Activated CD4-positive, alpha-beta memory T cell treated with anti-CD3 and anti-CD28 coated beads, Interleukin-2, amount 10 ng/mL, durations not matched to agents 7 days and 5 days (primary cell): ENCODE measurements around the gene CCDC137. TPM values are rescaled to one million over a fixed set of nuclear protein-coding genes. Genes with fewer than 3 reads are reported as not detected.
A peak's percentile ranks its signal among the peaks of the same experiment; 100 is the strongest.
"Not testable (repeated sequence)": the region's sequence is repeated elsewhere in the genome, so short reads cannot be mapped to it uniquely, and the experiment has no call there.

Source experiments
- CTCF ChIA-PET: fragments of 350-600 bp; sonication (Branson Sonifier 250); formaldehyde crosslinking; loops from one replicate; lab custom pipeline; 2021; ENCODE audit warnings: antibody characterized with exemption, inconsistent platforms; lab: Charles Lee
- POLR2A ChIA-PET: fragments of 350-600 bp; sonication (Branson Sonifier 250); formaldehyde crosslinking; loops from one replicate; lab custom pipeline; 2021; ENCODE audit warnings: antibody characterized with exemption; lab: Charles Lee
- DNase-seq: peaks from one replicate; pipeline ENCODE4 v3.0.0-alpha.2; 2020
- H3K27ac Mint-ChIP-seq: one replicate; pipeline ENCODE4 v1.8.0; 2021; ENCODE audit warnings: mild to moderate bottlenecking, mixed read lengths
- H3K27me3 Mint-ChIP-seq: one replicate; pipeline ENCODE4 v1.8.0; 2021; ENCODE audit warnings: mixed read lengths
- H3K36me3 Mint-ChIP-seq: one replicate; pipeline ENCODE4 v1.8.0; 2021; ENCODE audit warnings: low read depth, mixed read lengths
- H3K4me1 Mint-ChIP-seq: one replicate; pipeline ENCODE4 v1.8.0; 2021; ENCODE audit warnings: mixed read lengths
- H3K4me3 Mint-ChIP-seq: one replicate; pipeline ENCODE4 v1.8.0; 2021; ENCODE audit warnings: mild to moderate bottlenecking, mixed read lengths
- H3K9me3 Mint-ChIP-seq: one replicate; pipeline ENCODE4 v1.8.0; 2021; ENCODE audit warnings: mixed read lengths
- total RNA-seq, 2 experiments: library from RNA; stranded (reverse); gene quantifications; one replicate each; pipeline ENCODE4 v1.2.3, GENCODE V29; 2021

The CCDC137 gene, protein sequence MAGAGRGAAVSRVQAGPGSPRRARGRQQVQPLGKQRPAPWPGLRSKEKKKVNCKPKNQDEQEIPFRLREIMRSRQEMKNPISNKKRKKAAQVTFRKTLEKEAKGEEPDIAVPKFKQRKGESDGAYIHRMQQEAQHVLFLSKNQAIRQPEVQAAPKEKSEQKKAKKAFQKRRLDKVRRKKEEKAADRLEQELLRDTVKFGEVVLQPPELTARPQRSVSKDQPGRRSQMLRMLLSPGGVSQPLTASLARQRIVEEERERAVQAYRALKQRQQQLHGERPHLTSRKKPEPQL
- total RNA-seq: 10 to 100 TPM; 28.8 to 33.3 TPM

DNA sequence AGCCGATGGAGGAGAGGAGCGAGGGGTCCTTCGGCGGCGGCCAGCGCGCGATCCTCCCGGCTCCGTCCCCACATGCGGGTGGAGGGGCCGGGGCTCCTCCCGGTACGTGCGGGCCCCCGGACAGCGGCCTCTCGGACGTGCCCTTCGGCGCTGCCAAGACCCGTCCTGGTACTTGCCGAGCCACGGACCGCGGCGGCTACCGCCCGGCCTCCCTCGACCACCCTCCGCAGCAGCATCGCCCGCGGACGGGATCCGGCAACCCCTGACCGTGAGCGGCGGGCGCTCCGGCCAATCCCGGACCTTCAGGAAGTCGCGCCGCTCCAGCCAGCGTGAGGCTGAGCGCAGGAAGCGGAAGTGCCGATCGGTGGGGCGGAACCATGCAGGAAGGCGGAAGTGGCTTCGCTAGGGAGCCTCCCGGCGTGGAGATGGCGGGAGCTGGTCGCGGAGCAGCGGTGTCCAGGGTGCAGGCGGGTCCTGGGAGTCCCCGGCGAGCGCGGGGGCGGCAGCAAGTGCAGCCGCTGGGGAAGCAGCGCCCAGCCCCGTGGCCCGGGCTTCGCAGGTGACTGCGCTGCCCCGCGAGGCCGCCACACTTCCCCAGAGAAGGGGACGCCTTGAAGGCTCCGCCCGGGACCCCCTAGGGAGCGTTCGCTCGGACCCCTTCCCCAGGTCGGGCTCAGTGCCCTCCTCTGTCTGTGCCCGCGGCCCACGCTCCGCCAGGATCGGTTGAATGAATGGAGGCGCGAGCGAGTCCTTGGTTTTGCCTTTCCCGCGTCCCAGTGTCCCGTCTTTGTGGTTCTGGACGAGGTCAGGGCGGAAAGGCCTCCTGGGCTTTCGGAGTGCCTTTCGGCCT is at the start of gene CCDC137, which contains the start of gene OXLD1:
Gene CCDC137 (plus strand): TSS at position 396 of the 850 bp plus-strand sequence. CDS start 30 bp downstream, at position 426.
Gene OXLD1 (minus strand): TSS at position 264 of the 850 bp plus-strand sequence. CDS start 28 bp downstream, at position 236.
- CTCF ChIA-PET: interaction anchor here (1.0 to 2.3 kb wide), 3 partner anchors 9 to 17 kb away, joined by 3 to 6 read pairs (median 6); partner anchors contain the start of genes ARL16 and HGS
- H3K9me3 Mint-ChIP-seq: no peaks in the 10 kb centered on the region
- POLR2A ChIA-PET: interaction anchor here (0.6 to 4.8 kb wide), 16 partner anchors 9 to 296 kb away, joined by 3 to 52 read pairs (median 4); partner anchors contain the start of genes ARL16, HGS, MRPL12 and NPLOC4
- H3K4me1 Mint-ChIP-seq: peaks cover 62% of the 10 kb centered on the region
- DNase-seq: peak; percentile 94
- peaks cover 51% of the 10 kb centered on the region for H3K36me3 Mint-ChIP-seq
- H3K4me3 Mint-ChIP-seq: peak within 1 kb of the TSS; percentile 93
- peak within 1 kb of the TSS; percentile 94 for H3K27ac Mint-ChIP-seq
- no peaks in the 10 kb centered on the region for H3K27me3 Mint-ChIP-seq

- ChIA-PET CTCF (no interaction called here), POLR2A (no interaction called here)
- no peaks in the 10 kb centered on the region for H3K9me3 Mint-ChIP-seq
- H3K4me1 Mint-ChIP-seq: peaks cover 12% of the 10 kb centered on the region
- DNase-seq: no peak
- no peak overlapping the region for H3K4me3 Mint-ChIP-seq
- no peak overlapping the region for H3K27ac Mint-ChIP-seq
- H3K36me3 Mint-ChIP-seq: peaks cover 62% of the 10 kb centered on the region
- H3K27me3 Mint-ChIP-seq: no peaks in the 10 kb centered on the region
Measured at GRCh38 chr17:81616877-81617276, 49.7 kb upstream of the CCDC137 start.

- DNase-seq, H3K4me3 Mint-ChIP-seq, H3K9me3 Mint-ChIP-seq, CTCF ChIA-PET, H3K27me3 Mint-ChIP-seq, H3K27ac Mint-ChIP-seq, POLR2A ChIA-PET: not testable (repeated sequence)
- Mint-ChIP-seq H3K4me1 (peaks cover 12% of the 10 kb centered on the region), H3K36me3 (peaks cover 56% of the 10 kb centered on the region)
Measured at GRCh38 chr17:81618307-81618706, 48.2 kb upstream of the CCDC137 start.

DNA sequence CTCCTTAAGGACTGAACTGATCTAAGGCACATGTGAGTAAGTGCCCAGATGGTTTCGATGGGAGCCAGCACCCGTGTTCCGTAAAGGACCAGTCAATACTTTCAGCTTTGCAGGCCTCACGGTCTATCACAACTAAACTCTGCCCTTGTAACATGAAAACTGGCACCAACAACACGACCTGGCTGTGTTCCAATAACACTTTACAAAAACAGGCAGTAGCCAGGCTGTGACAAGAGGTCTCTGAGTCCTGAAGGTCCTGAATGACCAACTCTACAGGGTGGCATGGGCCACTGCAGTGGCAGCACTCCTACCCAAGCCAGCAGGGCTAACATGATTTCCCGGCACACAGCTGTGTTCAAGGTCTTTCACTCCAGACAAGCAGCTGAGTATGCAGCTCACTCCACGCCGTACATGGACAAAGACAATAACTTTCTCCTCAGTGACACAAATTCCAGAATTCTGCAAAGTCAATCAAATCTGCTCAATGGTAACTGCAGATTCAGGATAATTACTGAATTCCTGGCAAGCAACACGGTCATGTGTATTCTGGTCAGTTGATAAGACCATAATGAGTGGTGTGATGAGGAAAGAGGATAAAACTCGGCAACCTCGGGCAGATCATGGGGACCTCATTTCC is 44.9 kb upstream of the CCDC137 start:
- Mint-ChIP-seq H3K9me3 (no peaks in the 10 kb centered on the region), H3K27me3 (no peaks in the 10 kb centered on the region), H3K27ac (no peak overlapping the region), H3K36me3 (peaks cover 58% of the 10 kb centered on the region), H3K4me1 (peaks cover 9% of the 10 kb centered on the region), H3K4me3 (no peak overlapping the region)
- ChIA-PET CTCF (no interaction called here), POLR2A (interaction anchor here (1.1 kb wide), 1 partner anchor 15 kb away, joined by 4 read pairs; the partner anchor contains the start of gene NPLOC4)
- no peak for DNase-seq

DNA sequence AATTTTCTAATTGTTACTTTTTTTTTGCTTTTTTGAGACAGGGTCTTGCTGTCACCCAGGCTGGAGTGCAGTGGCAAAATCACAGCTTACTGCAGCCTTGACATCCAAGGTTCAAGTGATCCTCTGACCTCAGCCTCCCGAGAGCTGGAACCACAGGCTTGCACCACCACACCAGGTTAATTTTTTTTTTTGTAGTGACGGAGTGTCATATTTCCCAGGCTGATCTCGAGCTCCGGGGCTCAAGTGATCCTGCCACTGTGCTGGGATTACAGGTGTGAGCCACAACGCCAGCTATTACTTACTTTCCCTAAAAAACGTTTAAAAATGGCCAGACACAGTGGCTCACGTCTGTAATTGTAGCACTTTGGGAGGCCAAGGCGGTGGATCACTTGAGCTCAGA is 36.3 kb upstream of the CCDC137 start:
- CTCF ChIA-PET: no interaction called here
- no peaks in the 10 kb centered on the region for H3K9me3 Mint-ChIP-seq
- H3K4me3 Mint-ChIP-seq: no peak overlapping the region
- POLR2A ChIA-PET: no interaction called here
- DNase-seq: no peak
- H3K27ac Mint-ChIP-seq: no peak overlapping the region
- H3K27me3 Mint-ChIP-seq: no peaks in the 10 kb centered on the region
- peaks cover 34% of the 10 kb centered on the region for H3K36me3 Mint-ChIP-seq
- peaks cover 15% of the 10 kb centered on the region for H3K4me1 Mint-ChIP-seq

DNA sequence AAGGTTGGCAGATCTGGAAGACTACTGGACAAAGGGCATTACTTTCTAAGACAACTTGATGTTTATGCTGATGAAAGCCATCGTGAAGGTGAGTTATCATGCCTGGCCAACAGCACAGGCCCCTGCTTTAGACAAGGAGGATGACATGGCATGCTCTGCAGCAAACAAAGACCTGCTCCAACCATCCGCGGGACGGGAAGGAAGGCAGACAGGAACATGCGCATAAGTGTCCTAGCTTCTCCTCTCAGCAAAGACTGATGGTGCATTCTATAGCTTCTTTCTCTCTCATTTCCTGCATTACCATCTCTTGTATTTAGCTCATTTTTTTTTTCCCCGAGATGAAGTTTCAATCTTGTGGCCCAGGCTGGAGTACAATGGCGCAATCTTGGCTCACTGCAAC is 35.1 kb upstream of the CCDC137 start:
- Mint-ChIP-seq H3K4me3 (no peak overlapping the region), H3K27me3 (no peaks in the 10 kb centered on the region), H3K9me3 (no peaks in the 10 kb centered on the region), H3K27ac (peak overlapping the region; percentile 47), H3K36me3 (peaks cover 32% of the 10 kb centered on the region), H3K4me1 (peaks cover 25% of the 10 kb centered on the region)
- DNase-seq: no peak
- POLR2A ChIA-PET: interaction anchor here (0.6 to 1.0 kb wide), 3 partner anchors 16 to 74 kb away, joined by 3 read pairs; partner anchors contain the start of genes CCDC137 and OXLD1
- CTCF ChIA-PET: interaction anchor here (2.0 kb wide), 1 partner anchor 31 kb away, joined by 5 read pairs; no protein-coding TSS in a partner anchor

DNA sequence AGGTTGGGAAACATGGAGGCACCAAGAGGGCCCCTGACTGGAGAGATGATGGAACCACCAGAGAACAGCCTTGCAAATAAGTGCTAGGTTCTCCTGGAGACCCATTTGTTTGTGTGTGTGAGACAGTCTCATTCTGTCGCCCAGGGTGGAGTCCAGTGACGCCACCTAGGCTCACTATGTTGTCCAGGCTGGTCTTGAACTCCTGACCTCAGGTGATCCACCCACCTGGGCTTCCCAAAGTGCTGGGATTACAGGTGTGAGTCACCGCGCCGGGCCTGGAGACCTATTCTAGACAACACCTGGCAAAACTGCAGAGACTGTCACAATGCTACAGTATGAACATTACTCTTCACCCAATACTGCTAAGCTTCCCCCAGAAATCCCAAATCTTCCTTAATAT is 31.1 kb upstream of the CCDC137 start:
- H3K27ac Mint-ChIP-seq: peak overlapping the region; percentile 83
- DNase-seq: no peak
- ChIA-PET CTCF (interaction anchor here (1.2 kb wide), 1 partner anchor 384 kb away, joined by 3 read pairs; no protein-coding TSS in a partner anchor), POLR2A (interaction anchor here (0.6 to 3.5 kb wide), 5 partner anchors 11 to 67 kb away, joined by 4 to 26 read pairs (median 8); partner anchors contain the start of genes CCDC137, MRPL12 and OXLD1)
- H3K4me3 Mint-ChIP-seq: peak overlapping the region; percentile 98
- H3K27me3 Mint-ChIP-seq: no peaks in the 10 kb centered on the region
- H3K4me1 Mint-ChIP-seq: peaks cover 27% of the 10 kb centered on the region
- no peaks in the 10 kb centered on the region for H3K9me3 Mint-ChIP-seq
- peaks cover 16% of the 10 kb centered on the region for H3K36me3 Mint-ChIP-seq

GRCh38 chr17:81635973-81636504 is 30.5 kb upstream of the CCDC137 start:
- Mint-ChIP-seq H3K27me3 (no peaks in the 10 kb centered on the region), H3K27ac (peak overlapping the region; percentile 83), H3K4me3 (peak overlapping the region; percentile 98), H3K4me1 (peaks cover 27% of the 10 kb centered on the region), H3K9me3 (no peaks in the 10 kb centered on the region), H3K36me3 (peaks cover 16% of the 10 kb centered on the region)
- DNase-seq: no peak
- POLR2A ChIA-PET: interaction anchor here (0.6 to 3.5 kb wide), 9 partner anchors 11 to 67 kb away, joined by 4 to 26 read pairs (median 4); partner anchors contain the start of genes ARL16, CCDC137, HGS and MRPL12
- CTCF ChIA-PET: interaction anchor here (1.0 to 1.2 kb wide), 2 partner anchors 35 to 384 kb away, joined by 3 to 4 read pairs; no protein-coding TSS in a partner anchor

GRCh38 chr17:81636505-81637288 is 29.8 kb upstream of the CCDC137 start, which contains the start of the genes NPLOC4 and TSPAN10:
Gene NPLOC4, minus strand, starts transcription at chr17:81637112. Its CDS starts 182 bp downstream, at chr17:81636930.
Gene TSPAN10, plus strand, starts transcription at chr17:81637196. Its CDS starts 5,217 bp downstream, at chr17:81642413.
- no peaks in the 10 kb centered on the region for H3K9me3 Mint-ChIP-seq
- ChIA-PET CTCF (interaction anchor here (1.0 kb wide), 1 partner anchor 36 kb away, joined by 4 read pairs; no protein-coding TSS in a partner anchor), POLR2A (interaction anchor here (1.1 to 3.5 kb wide), 8 partner anchors 12 to 66 kb away, joined by 4 to 26 read pairs (median 5); partner anchors contain the start of genes ARL16, CCDC137, HGS and MRPL12)
- peak; percentile 81 for DNase-seq
- H3K27ac Mint-ChIP-seq: peak within 1 kb of the TSS; percentile 83
- H3K4me1 Mint-ChIP-seq: peaks cover 23% of the 10 kb centered on the region
- peaks cover 12% of the 10 kb centered on the region for H3K36me3 Mint-ChIP-seq
- H3K4me3 Mint-ChIP-seq: peak within 1 kb of the TSS; percentile 98
- no peaks in the 10 kb centered on the region for H3K27me3 Mint-ChIP-seq

GRCh38 chr17:81638683-81639082 is 27.9 kb upstream of the CCDC137 start:
- CTCF ChIA-PET: no interaction called here
- POLR2A ChIA-PET: interaction anchor here (0.8 to 1.4 kb wide), 2 partner anchors 15 to 28 kb away, joined by 3 to 5 read pairs; partner anchors contain the start of genes CCDC137 and OXLD1
- H3K27ac Mint-ChIP-seq: no peak overlapping the region
- no peaks in the 10 kb centered on the region for H3K9me3 Mint-ChIP-seq
- peaks cover 7% of the 10 kb centered on the region for H3K36me3 Mint-ChIP-seq
- no peaks in the 10 kb centered on the region for H3K27me3 Mint-ChIP-seq
- H3K4me1 Mint-ChIP-seq: peaks cover 17% of the 10 kb centered on the region
- peak overlapping the region; percentile 8 for H3K4me3 Mint-ChIP-seq
- no peak for DNase-seq

GRCh38 chr17:81640011-81640410 is 26.5 kb upstream of the CCDC137 start:
- no peaks in the 10 kb centered on the region for H3K27me3 Mint-ChIP-seq
- no peaks in the 10 kb centered on the region for H3K9me3 Mint-ChIP-seq
- peaks cover 7% of the 10 kb centered on the region for H3K36me3 Mint-ChIP-seq
- POLR2A ChIA-PET: interaction anchor here (0.7 kb wide), 1 partner anchor 26 kb away, joined by 3 read pairs; no protein-coding TSS in a partner anchor
- no peak overlapping the region for H3K4me3 Mint-ChIP-seq
- H3K27ac Mint-ChIP-seq: no peak overlapping the region
- no peak for DNase-seq
- H3K4me1 Mint-ChIP-seq: peaks cover 15% of the 10 kb centered on the region
- CTCF ChIA-PET: interaction anchor here (0.7 kb wide), 1 partner anchor 55 kb away, joined by 3 read pairs; no protein-coding TSS in a partner anchor
